NCI-H2081 (cell line): ENCODE measurements around the gene CANT1.

Source experiments
- DNase-seq, 2 experiments: peaks; one replicate each; lab custom pipeline; 2025; lab: John Stamatoyannopoulos, UW

Gene CANT1

GRCh38 chr17:79009397-79010303 lies at the start of gene CANT1:
Gene CANT1 (minus strand): TSS chr17:79009764. CDS start chr17:78997622, 12,142 bp downstream.
- DNase-seq: peak; percentile 81 to 85

- no peak for DNase-seq
Measured at GRCh38 chr17:79057737-79058385, 48.3 kb upstream of the CANT1 start.

DNA sequence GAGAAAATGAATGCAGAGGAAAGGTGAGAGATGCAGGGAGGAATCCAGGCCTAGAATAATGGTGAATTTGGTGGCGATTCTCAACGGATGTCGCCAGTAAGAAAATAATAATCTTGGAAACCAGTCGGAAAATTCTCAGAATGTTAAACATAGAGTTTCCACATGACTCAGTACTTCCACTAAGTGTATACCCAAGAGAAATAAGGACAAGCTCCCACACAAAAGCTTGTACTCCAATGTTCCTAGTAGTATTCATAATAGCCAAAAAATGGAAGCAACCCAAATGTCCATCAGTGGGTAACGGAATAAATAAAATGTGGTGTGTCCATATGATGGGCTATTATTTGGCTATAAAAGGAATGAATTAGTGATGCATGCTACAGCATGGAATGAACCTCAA lies 45.6 kb upstream of the CANT1 start:
- DNase-seq: no peak

- no peak for DNase-seq
Measured at GRCh38 chr17:79054200-79054960, 44.8 kb upstream of the CANT1 start.

DNA sequence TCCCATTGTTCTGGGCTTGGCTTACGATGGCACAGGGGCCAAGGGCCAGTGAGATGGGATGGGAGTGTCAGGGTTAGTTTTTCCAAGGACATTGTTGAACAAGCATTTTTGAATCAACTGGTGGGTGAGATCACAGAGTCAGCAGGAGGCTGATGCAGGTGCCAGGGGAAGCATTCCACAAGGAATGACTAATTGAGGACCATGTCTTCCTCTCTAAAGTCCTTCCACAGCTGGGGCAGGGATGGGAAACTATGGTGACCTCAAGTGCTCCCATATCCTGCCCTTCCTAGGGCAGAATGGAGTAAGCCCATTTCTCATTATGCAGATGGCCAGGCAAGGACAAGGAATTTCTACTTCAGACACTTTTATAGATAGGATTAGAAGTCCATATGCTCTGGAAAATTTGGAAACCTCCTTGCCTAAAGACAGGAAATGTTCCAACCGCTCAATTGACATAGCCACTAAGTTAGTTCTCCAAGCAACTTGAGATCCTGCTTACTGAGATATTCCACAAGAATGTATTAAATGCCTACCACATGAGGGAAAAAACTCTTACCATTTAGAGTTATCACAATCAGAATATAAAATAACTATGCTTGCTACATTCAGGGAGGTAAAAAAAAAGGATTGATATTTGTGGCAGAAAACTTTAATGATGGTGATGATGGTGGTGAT lies 43.8 kb upstream of the CANT1 start:
- DNase-seq: no peak

DNA sequence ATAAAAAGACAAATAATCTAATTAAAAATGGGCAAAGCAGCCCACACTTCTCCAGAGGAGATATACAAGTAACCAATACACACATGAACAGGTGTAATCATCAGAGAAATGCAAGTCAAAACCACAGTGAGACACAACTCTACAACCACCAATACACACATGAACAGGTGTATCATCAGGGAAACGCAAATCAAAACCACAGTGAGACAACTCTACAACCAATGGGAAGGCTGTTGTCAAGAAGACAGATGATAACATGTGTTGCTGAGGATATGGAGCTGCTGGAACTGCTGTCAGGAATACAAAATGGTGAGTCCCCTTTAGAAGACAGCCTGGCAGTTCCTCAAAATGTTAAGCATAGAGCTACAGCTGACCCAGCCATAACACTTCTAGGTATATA lies 42.6 kb upstream of the CANT1 start:
- no peak for DNase-seq

GRCh38 chr17:79051306-79051705 lies 41.7 kb upstream of the CANT1 start:
- DNase-seq: no peak

GRCh38 chr17:79050551-79050950 lies 41.0 kb upstream of the CANT1 start:
- DNase-seq: no peak

DNA sequence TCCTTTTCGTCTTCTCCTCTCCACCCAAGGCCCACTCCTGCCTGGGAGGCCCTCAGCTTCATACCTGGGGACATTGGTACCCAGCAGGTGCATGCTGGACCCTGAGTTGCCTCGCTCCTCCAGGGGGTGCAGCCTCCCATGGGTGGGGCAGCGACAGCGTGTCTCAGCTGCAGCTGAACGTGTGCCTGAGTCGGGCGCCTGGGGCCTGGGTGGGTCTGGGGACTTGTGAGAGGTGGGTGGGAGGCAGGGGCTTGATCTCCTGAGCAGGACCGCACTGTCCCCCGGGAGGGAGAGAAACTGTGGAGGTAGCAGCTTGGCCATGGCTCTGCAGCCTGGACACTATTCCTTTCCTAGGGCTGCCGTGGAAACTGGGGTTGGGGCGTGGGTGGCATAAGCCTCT lies 40.3 kb upstream of the CANT1 start:
- DNase-seq: no peak

- DNase-seq: no peak
Measured at GRCh38 chr17:79048826-79049755, 39.5 kb upstream of the CANT1 start.

- no peak for DNase-seq
Measured at GRCh38 chr17:79047923-79048825, 38.6 kb upstream of the CANT1 start.

- no peak for DNase-seq
Measured at GRCh38 chr17:79047291-79047920, 37.8 kb upstream of the CANT1 start.

GRCh38 chr17:79046916-79047280 lies 37.3 kb upstream of the CANT1 start:
- DNase-seq: no peak

GRCh38 chr17:79046197-79046915 lies 36.8 kb upstream of the CANT1 start:
- no peak for DNase-seq

- DNase-seq: peak; percentile 68 to 72
Measured at GRCh38 chr17:79045842-79046196, 36.3 kb upstream of the CANT1 start.

DNA sequence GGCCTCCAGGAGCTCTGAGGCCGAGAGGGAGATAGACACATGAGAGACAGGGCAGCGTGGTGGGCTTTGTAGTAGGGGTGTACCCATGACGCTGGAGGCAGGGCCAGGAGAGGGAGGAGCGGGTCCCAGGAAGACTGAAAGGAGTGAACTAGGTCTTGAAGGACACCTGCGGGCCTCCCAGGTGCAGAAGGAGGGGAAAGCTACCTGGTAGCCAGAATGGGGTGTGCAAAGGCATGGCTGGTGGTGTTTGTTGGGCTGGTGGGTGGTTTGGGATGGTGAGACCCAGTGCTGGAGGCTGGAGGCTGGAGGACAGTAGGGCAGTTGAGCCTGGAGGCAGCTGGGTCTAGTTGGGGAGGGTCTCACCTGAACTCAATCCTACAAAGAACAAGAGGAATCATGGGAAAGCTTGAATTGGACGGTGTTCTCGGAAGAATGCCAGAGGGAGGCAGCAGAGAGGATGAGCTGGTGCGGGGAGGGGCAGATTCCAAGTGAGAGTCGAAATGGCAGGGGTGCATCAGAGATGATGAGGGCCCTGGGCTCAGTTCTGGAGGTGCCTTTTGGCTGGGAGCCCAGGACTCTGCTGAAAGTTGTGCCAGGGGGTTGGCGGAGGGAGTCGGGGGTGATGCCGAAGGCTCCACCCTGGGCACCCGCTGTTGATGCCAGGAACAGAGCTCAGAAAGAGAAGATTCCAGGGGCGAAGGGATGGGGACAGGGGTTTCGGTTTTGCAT lies 35.6 kb upstream of the CANT1 start:
- DNase-seq: no peak

DNA sequence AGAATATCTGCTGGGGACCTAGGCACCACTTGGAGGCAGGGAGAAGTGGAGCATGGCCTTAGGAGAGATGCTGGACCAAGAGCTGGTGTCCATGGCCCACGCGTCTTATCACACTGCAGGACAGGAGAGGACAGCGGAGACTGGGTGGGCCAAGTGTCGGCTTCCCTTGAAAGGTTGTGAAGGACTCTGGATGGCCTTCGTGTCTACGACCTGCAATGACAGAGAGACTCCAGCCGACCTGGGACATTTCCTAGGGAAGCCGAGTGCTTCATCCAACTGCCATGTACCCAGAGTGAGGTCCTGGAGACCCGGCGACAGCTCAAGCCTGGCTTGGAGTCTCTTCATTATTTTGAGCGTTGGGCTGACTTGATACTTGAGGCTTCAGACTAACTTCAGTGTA lies 34.9 kb upstream of the CANT1 start:
- no peak for DNase-seq

GRCh38 chr17:79043931-79044320 lies 34.4 kb upstream of the CANT1 start:
- DNase-seq: no peak
